PC-9 (cell line): ENCODE measurements around the gene C20orf204. TPM values are rescaled to one million over a fixed set of nuclear protein-coding genes. Genes with fewer than 3 reads are reported as not detected.

ENCODE experiments used
- BruUV-seq: library from RNA; stranded (reverse); fragments of 400-500 nt; replicated peaks from 2 replicates; lab custom pipeline; 2021; lab: Mats Ljungman, UMichigan
- CTCF ChIA-PET: fragments of 300-600 bp; sonication (Branson Sonifier 250); formaldehyde crosslinking; loops from one replicate; lab custom pipeline; 2022; ENCODE audit warnings: antibody characterized with exemption; lab: Charles Lee
- POLR2A ChIA-PET: fragments of 300-600 bp; sonication (Branson Sonifier 250); formaldehyde crosslinking; loops from one replicate; lab custom pipeline; 2022; ENCODE audit warnings: antibody characterized with exemption; ENCODE audit not compliant: unreplicated experiment; lab: Charles Lee
- DNase-seq, 2 experiments: peaks; one replicate each; pipeline versions ENCODE4 v3.0.0 to v3.0.0-alpha.2; 2015 to 2022; ENCODE audit warnings: mixed read lengths in 1 of 2
- H2AFZ ChIP-seq: fragments of 200-600 bp; sonication (generic); 2 replicates; pipeline ENCODE4 v1.8.1; 2017; ENCODE audit warnings: antibody characterized with exemption
- H3F3A ChIP-seq: fragments of 200-600 bp; sonication (generic); 2 replicates; pipeline ENCODE4 v1.8.1; 2017; ENCODE audit warnings: antibody characterized with exemption, mild to moderate bottlenecking, low read depth; ENCODE audit not compliant: insufficient read depth
- H3K27ac ChIP-seq: fragments of 200-600 bp; sonication (generic); 2 replicates; pipeline ENCODE4 v1.6.1; 2016; ENCODE audit warnings: mixed run types
- H3K27me3 ChIP-seq: fragments of 200-600 bp; sonication (generic); 2 replicates; pipeline ENCODE4 v1.6.1; 2016; ENCODE audit warnings: low read depth, mixed run types; ENCODE audit not compliant: insufficient read depth
- H3K36me3 ChIP-seq: fragments of 200-600 bp; sonication (generic); 2 replicates; pipeline ENCODE4 v1.6.1; 2016; ENCODE audit warnings: low read depth, mixed run types
- H3K4me1 ChIP-seq: fragments of 200-600 bp; sonication (generic); replicated peaks from 2 replicates; pipeline ENCODE4 v1.6.1; 2016; ENCODE audit warnings: mixed run types; ENCODE audit not compliant: insufficient read depth
- H3K4me2 ChIP-seq: fragments of 200-600 bp; sonication (generic); 2 replicates; pipeline ENCODE4 v1.6.1; 2017; ENCODE audit warnings: mixed run types
- H3K4me3 ChIP-seq: fragments of 200-600 bp; sonication (generic); 2 replicates; pipeline ENCODE4 v1.6.1; 2016; ENCODE audit warnings: mixed run types
- H3K79me2 ChIP-seq: fragments of 200-600 bp; sonication (generic); 2 replicates; pipeline ENCODE4 v1.6.1; 2017; ENCODE audit warnings: low read depth, mixed run types
- H3K9me2 ChIP-seq: fragments of 200-600 bp; sonication (generic); 2 replicates; pipeline ENCODE4 v1.8.1; 2017; ENCODE audit warnings: mild to moderate bottlenecking; ENCODE audit not compliant: insufficient read depth
- H3K9me3 ChIP-seq: fragments of 200-600 bp; sonication (generic); 2 replicates; pipeline ENCODE4 v1.8.1; 2016; ENCODE audit warnings: low read depth; ENCODE audit not compliant: insufficient read depth
- H4K20me1 ChIP-seq: fragments of 200-600 bp; sonication (generic); 2 replicates; pipeline ENCODE4 v1.8.1; 2017; ENCODE audit not compliant: insufficient read depth
- EZH2 ChIP-seq: fragments of 200-600 bp; sonication (generic); IDR thresholded peaks from 2 replicates; pipeline ENCODE4 v1.8.0; 2017; ENCODE audit warnings: antibody characterized with exemption, low read depth
- intact Hi-C: fragments of 100-400 bp; cut with micrococcal nuclease; formaldehyde crosslinking; loops from one replicate; pipeline ENCODE4 v1.10.0; 2022; ENCODE audit not compliant: unreplicated experiment
- total RNA-seq: library from RNA; stranded (reverse); gene quantifications from 2 replicates; pipeline ENCODE4 v1.2.3, GENCODE V29; 2021
- TF ChIP-seq, protein P1 (sequence below): fragments of 200-600 bp; sonication (generic); conservative IDR thresholded peaks from 2 replicates; pipeline ENCODE4 v1.6.1; 2017; ENCODE audit warnings: mixed run types, antibody characterized with exemption, mild to moderate bottlenecking, moderate library complexity

Gene C20orf204
- total RNA-seq, 1 experiment from 2014 or later: 3.8 TPM

- DNase-seq: no peak
- Histone ChIP-seq H3K27ac (no peak overlapping the region), H3K9me3 (no peaks in the 10 kb centered on the region), H4K20me1 (0 out of 2 replicates have a peak, but pooled peaks cover 4% of the 10 kb centered on the region), H3K4me1 (peaks cover 13% of the 10 kb centered on the region; the same call in 1 of the 2 replicates), H3K9me2 (no peaks in the 10 kb centered on the region), H3K36me3 (no peaks in the 10 kb centered on the region), H3K4me3 (peak overlapping the region; percentile 96; the same call in 1 of the 2 replicates), H2AFZ (no peak overlapping the region), H3K4me2 (peak overlapping the region; percentile 97), H3K79me2 (no peaks in the 10 kb centered on the region), H3K27me3 (peaks cover 20% of the 10 kb centered on the region; the same call in 1 of the 2 replicates), H3F3A (peaks cover 25% of the 10 kb centered on the region; the same call in 1 of the 2 replicates)
- intact Hi-C loops: loop anchor here (2.0 kb wide), 1 partner anchor 25 kb away; the partner anchor contains the start of gene TCEA2
- TF ChIP-seq EZH2: no peak
- CTCF ChIA-PET: interaction anchor here (0.7 to 1.2 kb wide), 3 partner anchors 32 to 500 kb away, joined by 3 to 8 read pairs (median 7); no protein-coding TSS in a partner anchor
- BruUV-seq: no TSS peak
- POLR2A ChIA-PET: interaction anchor here (0.6 to 0.7 kb wide), 2 partner anchors 330 to 470 kb away, joined by 5 read pairs; partner anchors contain the start of genes ARFRP1 and ZGPAT
Observed at GRCh38 chr20:64037498-64038213, 1.7 kb downstream of the C20orf204 start.

GRCh38 chr20:64038224-64038564 is 2.2 kb downstream of the C20orf204 start:
- intact Hi-C loops: loop anchor here (2.0 kb wide), 1 partner anchor 25 kb away; the partner anchor contains the start of gene TCEA2
- H4K20me1 ChIP-seq: 0 out of 2 replicates have a peak, but pooled peaks cover 4% of the 10 kb centered on the region
- no peaks in the 10 kb centered on the region for H3K79me2 ChIP-seq
- H3K9me2 ChIP-seq: no peaks in the 10 kb centered on the region
- no TSS peak for BruUV-seq
- H3K4me2 ChIP-seq: peak overlapping the region; percentile 97
- TF ChIP-seq, protein P1, sequence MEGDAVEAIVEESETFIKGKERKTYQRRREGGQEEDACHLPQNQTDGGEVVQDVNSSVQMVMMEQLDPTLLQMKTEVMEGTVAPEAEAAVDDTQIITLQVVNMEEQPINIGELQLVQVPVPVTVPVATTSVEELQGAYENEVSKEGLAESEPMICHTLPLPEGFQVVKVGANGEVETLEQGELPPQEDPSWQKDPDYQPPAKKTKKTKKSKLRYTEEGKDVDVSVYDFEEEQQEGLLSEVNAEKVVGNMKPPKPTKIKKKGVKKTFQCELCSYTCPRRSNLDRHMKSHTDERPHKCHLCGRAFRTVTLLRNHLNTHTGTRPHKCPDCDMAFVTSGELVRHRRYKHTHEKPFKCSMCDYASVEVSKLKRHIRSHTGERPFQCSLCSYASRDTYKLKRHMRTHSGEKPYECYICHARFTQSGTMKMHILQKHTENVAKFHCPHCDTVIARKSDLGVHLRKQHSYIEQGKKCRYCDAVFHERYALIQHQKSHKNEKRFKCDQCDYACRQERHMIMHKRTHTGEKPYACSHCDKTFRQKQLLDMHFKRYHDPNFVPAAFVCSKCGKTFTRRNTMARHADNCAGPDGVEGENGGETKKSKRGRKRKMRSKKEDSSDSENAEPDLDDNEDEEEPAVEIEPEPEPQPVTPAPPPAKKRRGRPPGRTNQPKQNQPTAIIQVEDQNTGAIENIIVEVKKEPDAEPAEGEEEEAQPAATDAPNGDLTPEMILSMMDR: no peak
- no peak for TF ChIP-seq EZH2
- no peaks in the 10 kb centered on the region for H3K36me3 ChIP-seq
- no peak for DNase-seq
- H3K4me3 ChIP-seq: peak overlapping the region; percentile 96
- POLR2A ChIA-PET: interaction anchor here (0.6 to 1.4 kb wide), 5 partner anchors 28 to 470 kb away, joined by 5 to 6 read pairs (median 5); partner anchors contain the start of genes ARFRP1, PRPF6 and ZGPAT
- H3F3A ChIP-seq: peaks cover 25% of the 10 kb centered on the region; the same call in 1 of the 2 replicates
- H3K9me3 ChIP-seq: no peaks in the 10 kb centered on the region
- 0 out of 2 replicates have a peak overlapping the region, but pooled peaks have one; percentile 97 for H2AFZ ChIP-seq
- H3K4me1 ChIP-seq: peaks cover 13% of the 10 kb centered on the region; the same call in 1 of the 2 replicates
- CTCF ChIA-PET: interaction anchor here (0.7 to 1.6 kb wide), 6 partner anchors 22 to 500 kb away, joined by 3 to 8 read pairs (median 4); no protein-coding TSS in a partner anchor
- H3K27ac ChIP-seq: no peak overlapping the region
- H3K27me3 ChIP-seq: peaks cover 20% of the 10 kb centered on the region; the same call in 1 of the 2 replicates

GRCh38 chr20:64038565-64039292 is 2.7 kb downstream of the C20orf204 start:
- Histone ChIP-seq H3K9me2 (no peaks in the 10 kb centered on the region), H2AFZ (peak overlapping the region; percentile 97), H3F3A (peaks cover 30% of the 10 kb centered on the region), H3K9me3 (no peaks in the 10 kb centered on the region), H3K79me2 (no peaks in the 10 kb centered on the region), H3K27me3 (peaks cover 20% of the 10 kb centered on the region; the same call in 1 of the 2 replicates), H3K27ac (no peak overlapping the region), H3K4me1 (peaks cover 13% of the 10 kb centered on the region; the same call in 1 of the 2 replicates), H3K36me3 (no peaks in the 10 kb centered on the region), H4K20me1 (0 out of 2 replicates have a peak, but pooled peaks cover 4% of the 10 kb centered on the region), H3K4me2 (peak overlapping the region; percentile 97), H3K4me3 (peak overlapping the region; percentile 96)
- no TSS peak for BruUV-seq
- CTCF ChIA-PET: interaction anchor here (0.7 to 1.6 kb wide), 9 partner anchors 16 to 501 kb away, joined by 3 to 8 read pairs (median 5); no protein-coding TSS in a partner anchor
- TF ChIP-seq, protein P1: peak; percentile 86
- no peak for TF ChIP-seq EZH2
- DNase-seq: peak; percentile 69 to 87
- POLR2A ChIA-PET: interaction anchor here (0.6 to 1.4 kb wide), 5 partner anchors 27 to 471 kb away, joined by 5 to 6 read pairs (median 5); partner anchors contain the start of genes ARFRP1, PRPF6 and ZGPAT
- intact Hi-C loops: loop anchor here (1.0 to 2.0 kb wide), 3 partner anchors 16 to 82 kb away; partner anchors contain the start of gene TCEA2
